NCI-H2227 (cell line): ENCODE results near the gene ZNF385B.
A peak's percentile ranks its signal among the peaks of the same experiment; 100 is the strongest.

Experiments used
- DNase-seq: peaks from one replicate; lab custom pipeline; 2025; ENCODE audit not compliant: unreplicated experiment; lab: John Stamatoyannopoulos, UW

The ZNF385B gene

GRCh38 chr2:179447839-179448447 is 413.5 kb downstream of the ZNF385B start:
- DNase-seq = no peak

- DNase-seq = no peak
Observed at GRCh38 chr2:179447421-179447820, 414.0 kb downstream of the ZNF385B start.

- no peak for DNase-seq
Observed at GRCh38 chr2:179446476-179447141, 414.8 kb downstream of the ZNF385B start.

- no peak for DNase-seq
Observed at GRCh38 chr2:179444056-179444455, 417.4 kb downstream of the ZNF385B start.

GRCh38 chr2:179443180-179443579 is 418.2 kb downstream of the ZNF385B start:
- DNase-seq = no peak

GRCh38 chr2:179442206-179442605 is 419.2 kb downstream of the ZNF385B start:
- no peak for DNase-seq

- no peak for DNase-seq
Observed at GRCh38 chr2:179441551-179441950, 419.9 kb downstream of the ZNF385B start.

- peak; percentile 70 for DNase-seq
Observed at GRCh38 chr2:179440642-179441251, 420.7 kb downstream of the ZNF385B start.

GRCh38 chr2:179438654-179439053 is 422.8 kb downstream of the ZNF385B start:
- peak; percentile 58 for DNase-seq

GRCh38 chr2:179437430-179437829 is 424.0 kb downstream of the ZNF385B start:
- DNase-seq = no peak

- no peak for DNase-seq
Observed at GRCh38 chr2:179435566-179435965, 425.8 kb downstream of the ZNF385B start.

GRCh38 chr2:179435000-179435399 is 426.4 kb downstream of the ZNF385B start:
- no peak for DNase-seq

- DNase-seq = no peak
Observed at GRCh38 chr2:179434357-179434756, 427.1 kb downstream of the ZNF385B start.

GRCh38 chr2:179432751-179433150 is 428.7 kb downstream of the ZNF385B start:
- DNase-seq = no peak

GRCh38 chr2:179429597-179429996 is 431.8 kb downstream of the ZNF385B start:
- DNase-seq = no peak

- DNase-seq = peak; percentile 52
Observed at GRCh38 chr2:179429060-179429471, 432.3 kb downstream of the ZNF385B start.

GRCh38 chr2:179428649-179429048 is 432.8 kb downstream of the ZNF385B start:
- peak; percentile 52 for DNase-seq

- DNase-seq = no peak
Observed at GRCh38 chr2:179427065-179427464, 434.3 kb downstream of the ZNF385B start.

- no peak for DNase-seq
Observed at GRCh38 chr2:179424571-179424970, 436.8 kb downstream of the ZNF385B start.

GRCh38 chr2:179422037-179422643 is 439.3 kb downstream of the ZNF385B start:
- peak; percentile 82 for DNase-seq

GRCh38 chr2:179417436-179417949 is 443.9 kb downstream of the ZNF385B start:
- DNase-seq = no peak

GRCh38 chr2:179412112-179412511 is 449.3 kb downstream of the ZNF385B start:
- no peak for DNase-seq
